GM12878 (cell line): ENCODE measurements around the gene INSYN2B. TPM values are rescaled to one million over a fixed set of nuclear protein-coding genes. Genes with fewer than 3 reads are reported as not detected.
A peak's percentile ranks its signal among the peaks of the same experiment; 100 is the strongest.

Experiments used
- ATAC-seq: fragments of 200-7000 bp; cut with Tn5 transposase; 3 replicates; pipeline ENCODE4 v1.9.1; 2020; ENCODE audit warnings: mild to moderate bottlenecking, moderate library complexity
- BruUV-seq: library from RNA; stranded (reverse); fragments of 400-500 nt; replicated peaks from 2 replicates; lab custom pipeline; 2021; lab: Mats Ljungman, UMichigan
- CTCF ChIA-PET: fragments of 300-600 bp; sonication (Branson Sonifier 250); formaldehyde crosslinking; extraction: SDS; loops from one replicate; lab custom pipeline; 2021; ENCODE audit warnings: inconsistent platforms; lab: Yijun Ruan, JAX
- POLR2A ChIA-PET: fragments of 350-600 bp; formaldehyde crosslinking; extraction: SDS; loops from one replicate; lab custom pipeline; 2021; ENCODE audit warnings: inconsistent platforms; lab: Charles Lee
- RAD21 ChIA-PET: fragments of 300-600 bp; sonication (Branson Sonifier 250); formaldehyde crosslinking; loops from one replicate; lab custom pipeline; 2023; ENCODE audit warnings: antibody characterized with exemption; ENCODE audit not compliant: unreplicated experiment; lab: Charles Lee
- SMC1A ChIA-PET: fragments of 300-600 bp; sonication (Branson Sonifier 250); formaldehyde crosslinking; loops from one replicate; lab custom pipeline; 2023; ENCODE audit not compliant: unreplicated experiment, uncharacterized antibody; lab: Charles Lee
- DNase-seq: peaks from one replicate; pipeline ENCODE4 v3.0.0-alpha.2; 2011; ENCODE audit warnings: low read depth, low spot score
- FAIRE-seq: peaks from 3 replicates; lab custom pipeline; 2011; peaks lifted over from hg19 to GRCh38; lab: Jason Lieb, UNC
- H2AFZ ChIP-seq: 2 replicates; pipeline ENCODE4 v1.6.0; 2011; ENCODE audit warnings: low read depth, low read length, control low read depth; ENCODE audit not compliant: control insufficient read depth
- H3K27ac ChIP-seq: 2 replicates; pipeline ENCODE4 v1.5.1; 2011; ENCODE audit warnings: control low read depth; ENCODE audit not compliant: control insufficient read depth, insufficient read depth
- H3K27me3 ChIP-seq, 2 experiments: replicated peaks in 1 of 2; 2 replicates each; pipeline versions ENCODE4 v1.6.0 to v1.6.1; 2011; ENCODE audit warnings: low read length in 1 of 2; ENCODE audit not compliant: control insufficient read depth in 2 of 2, insufficient read depth in 2 of 2
- H3K36me3 ChIP-seq, 2 experiments: 2 replicates each; pipeline ENCODE4 v1.5.1; 2011; ENCODE audit warnings: low read length in 1 of 2; ENCODE audit not compliant: control insufficient read depth in 2 of 2, insufficient read depth in 2 of 2
- H3K4me1 ChIP-seq: 2 replicates; pipeline ENCODE4 v1.6.1; 2011; ENCODE audit warnings: mild to moderate bottlenecking, low read length, moderate library complexity, mixed read lengths; ENCODE audit not compliant: control insufficient read depth, insufficient read depth
- H3K4me2 ChIP-seq: 2 replicates; pipeline ENCODE4 v1.6.0; 2011; ENCODE audit warnings: control low read depth; ENCODE audit not compliant: control insufficient read depth, insufficient read depth
- H3K4me3 ChIP-seq: fragments of 200-600 bp; sonication (generic); 2 replicates; pipeline ENCODE4 v1.5.1; 2016
- H3K79me2 ChIP-seq: 2 replicates; pipeline ENCODE4 v1.6.0; 2011; ENCODE audit warnings: low read length; ENCODE audit not compliant: control insufficient read depth, insufficient read depth
- H3K9ac ChIP-seq: 2 replicates; pipeline ENCODE4 v1.8.0; 2011; ENCODE audit warnings: low read length, control low read depth, mixed read lengths; ENCODE audit not compliant: control insufficient read depth, insufficient read depth
- H3K9me3 ChIP-seq: replicated peaks from 3 replicates; pipeline ENCODE4 v1.5.1; 2011; ENCODE audit warnings: mild to moderate bottlenecking, low read length; ENCODE audit not compliant: control insufficient read depth, insufficient read depth
- H4K20me1 ChIP-seq: 2 replicates; pipeline ENCODE4 v1.6.0; 2011; ENCODE audit not compliant: control insufficient read depth, insufficient read depth
- ATF2 ChIP-seq: IDR thresholded peaks from 2 replicates; pipeline ENCODE4 v1.6.1; 2012; ENCODE audit warnings: low read length, inconsistent platforms
- DPF2 ChIP-seq: fragments of 450-650 bp; IDR thresholded peaks from 2 replicates; pipeline ENCODE4 v1.6.1; 2017; ENCODE audit warnings: mild to moderate bottlenecking
- E2F4 ChIP-seq: IDR thresholded peaks from 2 replicates; pipeline ENCODE4 v1.6.1; 2012; ENCODE audit warnings: low read depth, low read length, improper control_type of control experiment
- KAT2A ChIP-seq: conservative IDR thresholded peaks from 2 replicates; pipeline ENCODE4 v1.6.1; 2011; ENCODE audit warnings: low read depth, low read length; ENCODE audit not compliant: control insufficient read depth
- KDM1A ChIP-seq: fragments of 200-600 bp; sonication (generic); IDR thresholded peaks from 2 replicates; pipeline ENCODE4 v1.6.1; 2016; ENCODE audit warnings: borderline replicate concordance
- POLR2A ChIP-seq: IDR thresholded peaks from 2 replicates; pipeline ENCODE4 v1.6.1; 2011; ENCODE audit warnings: low read depth, mild to moderate bottlenecking, low read length
- SIN3A ChIP-seq: IDR thresholded peaks from 2 replicates; pipeline ENCODE4 v1.6.1; 2012; ENCODE audit warnings: low read depth, low read length, improper control_type of control experiment
- TBL1XR1 ChIP-seq: IDR thresholded peaks from 2 replicates; pipeline ENCODE4 v1.6.1; 2012; ENCODE audit warnings: low read depth, low read length, improper control_type of control experiment
- WGBS: methylation state at CpG from one replicate; pipeline ENCODE4 v1.1.6; 2016; ENCODE audit warnings: low lambda C conversion rate; ENCODE audit not compliant: insufficient replicate concordance, insufficient coverage; ENCODE audit errors: missing lambda C conversion rate; 5-methylcytosine and 5-hydroxymethylcytosine counted together
- in situ Hi-C: fragments of 300-500 bp; cut with MboI; formaldehyde crosslinking; loops from 9 replicates; pipeline ENCODE4 v1.14.3; 2018; ENCODE audit warnings: mixed read lengths
- intact Hi-C: fragments of 100-400 bp; cut with micrococcal nuclease; formaldehyde crosslinking; loops from one replicate; pipeline ENCODE4 v1.14.2; 2022; ENCODE audit not compliant: unreplicated experiment
- polyA plus RNA-seq, 11 experiments: library from polyadenylated mRNA; depleted of rRNA in 4 of 11; unstranded in 6 of 11; stranded (reverse) in 5 of 11; fragments of >200 nt; fragmentation: Nextera tagmentation in 4 of 11; fragmentation: Illumina TruSeq in 1 of 11; extraction: Ambion mirVana in 4 of 11; extraction: Trizol in 1 of 11; gene quantifications; 1 replicate in 1 of 11; 2 replicates in 10 of 11; pipeline versions ENCODE4 v1.2.1 to v1.2.3, GENCODE V29; 2011 to 2016; ENCODE audit warnings: inconsistent platforms in 2 of 11, missing spikeins in 2 of 11, low read depth in 1 of 11
- total RNA-seq, 4 experiments: library from RNA; depleted of rRNA in 3 of 4; stranded (reverse); fragments of >200 nt in 3 of 4; fragmentation: Illumina TruSeq in 1 of 4; extraction: Trizol in 1 of 4; gene quantifications; 2 replicates each; pipeline versions ENCODE4 v1.2.1 to v1.2.3, GENCODE V29; 2013 to 2021
- TF ChIP-seq, protein P1 (sequence below), 3 experiments: IDR thresholded peaks in 2 of 3; conservative IDR thresholded peaks in 1 of 3; 2 replicates each; pipeline ENCODE4 v1.5.1; 2011; ENCODE audit warnings: low read depth in 3 of 3, low read length in 3 of 3, mild to moderate bottlenecking in 3 of 3, control low read depth in 2 of 3, moderate library complexity in 2 of 3, inconsistent platforms in 1 of 3, mixed read lengths in 1 of 3; ENCODE audit not compliant: control insufficient read depth in 2 of 3, insufficient read depth in 1 of 3; ENCODE audit errors: extremely low read depth in 1 of 3
- TF ChIP-seq, protein P2 (sequence below): IDR thresholded peaks from 2 replicates; pipeline ENCODE4 v1.6.1; 2011; ENCODE audit warnings: borderline replicate concordance, low read depth, mild to moderate bottlenecking, moderate library complexity, low read length; ENCODE audit not compliant: insufficient read depth, poor library complexity, severe bottlenecking

INSYN2B gene
- total and polyA plus RNA-seq, 10 of the 15 experiments (the other 5 are each of a cell fraction or from before 2014, with no cell fraction given), result 0.05 to 0.27 (median 0.13) TPM; not detected in 7

DNA sequence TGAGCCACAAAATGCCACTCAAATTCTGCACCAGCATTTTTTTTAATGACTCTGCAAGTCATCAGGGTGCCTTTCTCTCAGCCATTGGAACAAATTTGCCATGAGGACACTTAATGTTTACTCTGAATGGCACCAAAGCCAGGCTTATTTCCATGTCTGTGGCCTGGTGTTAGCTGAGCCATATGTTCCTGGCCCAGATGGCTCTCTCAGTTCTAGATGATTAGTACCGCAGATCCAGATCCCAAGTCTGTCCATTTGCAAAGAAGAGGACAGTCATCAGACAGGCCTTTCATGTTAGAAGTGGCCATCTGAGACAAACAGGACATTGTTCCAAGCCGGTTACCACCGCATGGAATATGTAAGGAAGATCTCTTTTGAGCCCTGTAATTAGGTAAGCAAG lies 70.3 kb downstream of the INSYN2B start:
- Histone ChIP-seq H4K20me1 (0 out of 2 replicates have a peak, but pooled peaks cover 5% of the 10 kb centered on the region), H3K4me2 (no peak overlapping the region), H3K36me3 (no peaks in the 10 kb centered on the region; a peak in 3 of 4 replicates), H3K27me3 (no peaks in the 10 kb centered on the region), H3K79me2 (no peaks in the 10 kb centered on the region), H3K9ac (no peak overlapping the region), H3K9me3 (no peaks in the 10 kb centered on the region), H3K4me3 (no peak overlapping the region), H3K27ac (no peak overlapping the region), H3K4me1 (no peaks in the 10 kb centered on the region), H2AFZ (no peak overlapping the region)
- no TSS peak for BruUV-seq
- ChIA-PET SMC1A (no interaction called here), POLR2A (no interaction called here), RAD21 (no interaction called here), CTCF (interaction anchor here (0.6 kb wide), 1 partner anchor 36 kb away, joined by 3 read pairs; no protein-coding TSS in a partner anchor)
- TF ChIP-seq KAT2A, result no peak
- no peak for TF ChIP-seq ATF2
- FAIRE-seq (no peak), ATAC-seq (no peak), DNase-seq (no peak)
- intact Hi-C loops (loop anchor here (10.0 kb wide), 1 partner anchor 205 kb away; no protein-coding TSS in a partner anchor), in situ Hi-C loops (no loop called here)
- 100% methylated on average over 3 of the region's 3 CpGs for WGBS

DNA sequence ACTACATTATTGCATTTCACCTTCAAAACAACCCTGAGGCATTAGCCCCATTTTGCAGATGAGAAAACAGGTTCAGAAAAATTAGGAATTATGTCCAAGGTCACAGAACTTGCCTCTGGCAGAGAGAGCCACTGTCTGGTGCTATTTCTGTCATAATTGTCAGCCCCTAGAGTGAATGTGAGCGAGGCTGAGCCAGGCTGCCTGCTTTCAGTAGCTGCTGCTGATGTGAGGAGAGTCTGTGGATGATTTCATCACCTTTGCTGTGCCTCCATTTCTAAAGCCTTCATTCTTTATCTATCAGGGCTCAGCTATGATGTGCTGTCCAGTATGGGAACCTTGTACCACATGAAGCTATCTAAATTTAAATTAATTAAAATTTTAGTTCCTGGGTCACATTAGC lies 71.4 kb downstream of the INSYN2B start:
- Histone ChIP-seq H2AFZ (no peak overlapping the region), H3K4me2 (no peak overlapping the region), H3K9ac (no peak overlapping the region), H4K20me1 (0 out of 2 replicates have a peak, but pooled peaks cover 5% of the 10 kb centered on the region), H3K27me3 (no peaks in the 10 kb centered on the region), H3K79me2 (no peaks in the 10 kb centered on the region), H3K4me1 (no peaks in the 10 kb centered on the region), H3K27ac (no peak overlapping the region), H3K9me3 (no peaks in the 10 kb centered on the region), H3K4me3 (no peak overlapping the region), H3K36me3 (no peaks in the 10 kb centered on the region; a peak in 3 of 4 replicates)
- ATAC-seq (no peak), DNase-seq (no peak), FAIRE-seq (no peak)
- SMC1A ChIA-PET, result no interaction called here
- in situ Hi-C loops, result no loop called here
- intact Hi-C loops, result loop anchor here (10.0 kb wide), 1 partner anchor 204 kb away; no protein-coding TSS in a partner anchor
- RAD21 ChIA-PET, result no interaction called here
- 40% methylated on average over 1 of the region's 1 CpG for WGBS
- TF ChIP-seq KDM1A (no peak), E2F4 (no peak), DPF2 (no peak), SIN3A (no peak), TBL1XR1 (no peak), POLR2A (no peak)
- TF ChIP-seq, protein P1, sequence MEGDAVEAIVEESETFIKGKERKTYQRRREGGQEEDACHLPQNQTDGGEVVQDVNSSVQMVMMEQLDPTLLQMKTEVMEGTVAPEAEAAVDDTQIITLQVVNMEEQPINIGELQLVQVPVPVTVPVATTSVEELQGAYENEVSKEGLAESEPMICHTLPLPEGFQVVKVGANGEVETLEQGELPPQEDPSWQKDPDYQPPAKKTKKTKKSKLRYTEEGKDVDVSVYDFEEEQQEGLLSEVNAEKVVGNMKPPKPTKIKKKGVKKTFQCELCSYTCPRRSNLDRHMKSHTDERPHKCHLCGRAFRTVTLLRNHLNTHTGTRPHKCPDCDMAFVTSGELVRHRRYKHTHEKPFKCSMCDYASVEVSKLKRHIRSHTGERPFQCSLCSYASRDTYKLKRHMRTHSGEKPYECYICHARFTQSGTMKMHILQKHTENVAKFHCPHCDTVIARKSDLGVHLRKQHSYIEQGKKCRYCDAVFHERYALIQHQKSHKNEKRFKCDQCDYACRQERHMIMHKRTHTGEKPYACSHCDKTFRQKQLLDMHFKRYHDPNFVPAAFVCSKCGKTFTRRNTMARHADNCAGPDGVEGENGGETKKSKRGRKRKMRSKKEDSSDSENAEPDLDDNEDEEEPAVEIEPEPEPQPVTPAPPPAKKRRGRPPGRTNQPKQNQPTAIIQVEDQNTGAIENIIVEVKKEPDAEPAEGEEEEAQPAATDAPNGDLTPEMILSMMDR (IDR thresholded peaks at IDR 0.05 in 2 of 3, conservative IDR thresholded peaks at IDR 0.05 in 1 of 3; ENCODE audit: control insufficient read depth in 2 of 3, extremely low read depth in 1 of 3, insufficient read depth in 1 of 3, low read depth in 3 of 3, low read length in 3 of 3), result no peak
- TF ChIP-seq, protein P2, sequence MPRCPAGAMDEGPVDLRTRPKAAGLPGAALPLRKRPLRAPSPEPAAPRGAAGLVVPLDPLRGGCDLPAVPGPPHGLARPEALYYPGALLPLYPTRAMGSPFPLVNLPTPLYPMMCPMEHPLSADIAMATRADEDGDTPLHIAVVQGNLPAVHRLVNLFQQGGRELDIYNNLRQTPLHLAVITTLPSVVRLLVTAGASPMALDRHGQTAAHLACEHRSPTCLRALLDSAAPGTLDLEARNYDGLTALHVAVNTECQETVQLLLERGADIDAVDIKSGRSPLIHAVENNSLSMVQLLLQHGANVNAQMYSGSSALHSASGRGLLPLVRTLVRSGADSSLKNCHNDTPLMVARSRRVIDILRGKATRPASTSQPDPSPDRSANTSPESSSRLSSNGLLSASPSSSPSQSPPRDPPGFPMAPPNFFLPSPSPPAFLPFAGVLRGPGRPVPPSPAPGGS, result peak; percentile 63
- POLR2A ChIA-PET, result no interaction called here
- CTCF ChIA-PET, result interaction anchor here (0.6 kb wide), 1 partner anchor 1262 kb away, joined by 4 read pairs; no protein-coding TSS in a partner anchor
- BruUV-seq, result no TSS peak
